NCI-H524 (cell line): Measurements from ENCODE around the gene CCL23.
"Not testable (repeated sequence)": the region's sequence is repeated elsewhere in the genome, so short reads cannot be mapped to it uniquely, and the experiment has no call there.

Experiments used
- DNase-seq, 2 experiments: peaks; one replicate each; lab custom pipeline; 2025; lab: John Stamatoyannopoulos, UW

CCL23 gene, protein sequence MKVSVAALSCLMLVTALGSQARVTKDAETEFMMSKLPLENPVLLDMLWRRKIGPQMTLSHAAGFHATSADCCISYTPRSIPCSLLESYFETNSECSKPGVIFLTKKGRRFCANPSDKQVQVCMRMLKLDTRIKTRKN

DNA sequence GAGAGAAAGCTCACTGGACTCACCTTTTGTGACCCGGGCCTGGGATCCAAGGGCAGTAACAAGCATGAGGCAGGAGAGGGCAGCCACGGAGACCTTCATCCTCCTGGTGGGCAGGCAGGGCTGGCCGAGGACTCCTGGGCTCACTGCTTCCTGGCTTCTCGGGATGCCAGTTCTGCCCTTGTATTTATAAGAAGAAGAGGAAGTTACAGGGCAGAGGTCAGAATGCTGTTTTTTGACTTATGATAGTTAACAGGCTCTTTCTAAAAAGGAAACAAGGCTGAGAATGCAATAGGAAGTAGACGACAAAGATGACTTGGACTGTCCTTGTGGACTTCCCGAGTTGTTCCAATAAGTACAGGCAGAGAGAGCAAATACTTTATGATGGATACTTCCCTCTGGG is at the start of gene CCL23:
TSS of gene CCL23 (minus strand) at position 174 of the 400 bp plus-strand sequence. CDS start at position 99, 75 bp downstream.
- no peak for DNase-seq

DNA sequence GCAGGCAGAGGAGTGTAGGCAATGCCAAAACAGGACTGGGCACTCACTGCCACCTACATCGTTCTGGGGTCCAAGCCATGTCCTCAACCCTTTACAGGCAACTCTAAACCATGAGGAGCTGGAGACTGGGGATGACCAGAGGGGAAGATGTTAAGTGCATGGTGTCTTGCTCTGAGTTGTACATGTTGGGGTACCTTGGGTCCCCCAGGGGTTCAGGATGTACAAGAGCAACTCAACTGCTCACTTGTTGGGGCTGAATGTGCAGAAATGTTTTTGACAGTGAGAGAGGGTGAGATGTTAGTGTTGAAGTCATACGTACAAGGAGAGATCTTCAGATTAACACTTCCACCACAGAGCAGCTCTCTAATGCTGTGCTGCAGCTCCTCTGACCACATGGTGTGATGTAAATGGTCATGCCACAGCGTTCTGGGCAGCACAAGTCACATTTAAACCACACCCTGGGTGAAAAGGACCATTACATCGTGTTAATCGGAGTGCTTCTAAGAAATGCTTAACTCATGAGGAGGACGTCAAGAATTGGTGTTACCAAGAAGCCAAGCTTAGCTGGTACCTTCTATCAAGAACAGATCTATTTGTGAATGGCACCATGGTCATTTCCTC is 48.7 kb upstream of the CCL23 start:
- no peak for DNase-seq

DNA sequence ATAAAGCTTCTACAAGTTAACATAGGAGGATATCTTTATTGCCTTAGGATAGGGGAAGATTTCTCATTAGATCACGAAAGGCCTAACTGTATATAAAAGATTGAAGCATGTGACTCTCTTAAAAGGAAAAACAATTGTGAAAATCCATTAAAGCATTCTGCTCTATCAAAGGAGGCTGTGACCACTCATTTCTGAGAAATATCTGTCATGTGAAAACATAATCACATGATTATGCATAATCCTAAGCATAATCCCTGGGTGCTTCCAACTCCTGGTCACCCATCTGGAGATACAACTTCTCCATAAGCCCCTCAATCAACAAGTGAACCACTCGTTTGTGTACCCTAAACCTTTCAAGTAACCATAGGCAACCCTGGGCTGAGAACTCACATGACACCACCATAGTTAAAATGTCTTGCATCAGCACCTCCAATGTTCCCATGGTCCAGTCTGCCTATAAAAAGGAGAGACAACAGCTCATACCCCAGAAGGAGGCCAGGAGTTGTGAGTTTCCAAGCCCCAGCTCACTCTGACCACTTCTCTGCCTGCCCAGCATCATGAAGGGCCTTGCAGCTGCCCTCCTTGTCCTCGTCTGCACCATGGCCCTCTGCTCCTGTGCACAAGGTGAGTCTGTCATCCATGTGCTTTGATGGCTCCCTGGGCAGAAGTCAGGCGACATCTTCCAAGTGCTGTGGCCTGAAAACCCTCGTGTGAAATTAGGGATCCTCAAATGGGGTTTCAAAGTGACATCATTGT is 46.2 kb upstream of the CCL23 start, which contains the start of gene CCL18:
TSS of gene CCL18 (plus strand) at position 487 of the 756 bp plus-strand sequence. CDS start at position 558, 71 bp downstream.
- no peak for DNase-seq

DNA sequence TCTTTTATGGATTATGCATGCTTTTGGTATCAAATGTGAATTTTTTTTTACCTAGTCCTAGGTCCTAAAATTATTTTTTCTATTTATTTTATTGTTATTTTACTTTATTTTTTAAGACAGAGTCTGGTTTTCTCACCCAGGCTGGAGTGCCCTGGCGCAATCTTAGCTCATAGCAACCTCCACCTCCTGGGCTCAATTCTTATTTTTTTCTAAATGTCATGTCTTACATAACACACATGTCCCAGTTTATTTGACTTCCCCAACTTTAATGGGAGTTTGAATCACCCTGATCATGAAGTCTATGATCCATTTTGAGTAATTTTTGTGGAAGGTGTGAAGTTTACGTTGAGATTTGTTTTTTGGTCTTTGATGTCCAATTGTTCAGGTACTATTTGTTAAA is 43.0 kb upstream of the CCL23 start:
- DNase-seq, result no peak

DNA sequence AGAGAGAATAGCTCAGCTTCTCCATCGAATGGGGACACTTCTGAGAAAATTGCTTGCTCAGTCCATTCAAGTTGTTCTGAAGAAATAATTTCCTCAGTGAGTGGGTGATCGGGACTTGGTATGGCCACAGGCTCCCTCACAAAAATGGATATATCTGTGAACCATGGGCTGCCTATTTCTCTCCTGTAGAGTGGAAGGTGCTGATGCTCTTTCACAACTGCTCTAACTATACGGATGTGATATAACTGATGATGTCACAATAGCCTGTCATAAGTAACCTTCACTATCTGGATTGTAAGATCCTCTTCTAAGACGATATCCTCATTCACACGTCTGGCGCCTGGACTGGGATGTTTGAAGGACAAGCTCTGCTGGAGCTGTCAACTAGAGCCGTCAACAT is 41.6 kb upstream of the CCL23 start:
- DNase-seq, result no peak

- no peak for DNase-seq
Measured at GRCh38 chr17:36057911-36058310, 40.1 kb upstream of the CCL23 start.

GRCh38 chr17:36055921-36056520 is 38.2 kb upstream of the CCL23 start:
- DNase-seq, result no peak

GRCh38 chr17:36055171-36055570 is 37.4 kb upstream of the CCL23 start:
- no peak for DNase-seq

DNA sequence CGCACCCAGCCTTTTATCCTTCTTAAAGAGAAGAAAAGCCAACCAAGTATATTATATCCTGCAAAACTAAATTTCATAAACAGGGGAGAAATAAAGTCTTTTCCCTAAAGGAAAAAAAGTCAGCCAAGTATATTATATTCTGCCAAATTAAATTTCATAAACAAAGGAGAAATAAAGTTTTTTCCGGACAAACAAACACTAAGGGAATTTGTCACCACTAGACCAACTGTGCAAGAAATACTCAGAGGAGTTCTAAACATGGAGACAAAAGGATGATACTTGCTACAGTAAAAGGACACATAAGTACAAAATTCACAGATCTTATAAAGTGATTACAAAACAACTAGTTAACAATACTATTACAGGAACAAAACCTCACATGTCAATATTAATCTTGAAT is 31.9 kb upstream of the CCL23 start:
- DNase-seq, result no peak

DNA sequence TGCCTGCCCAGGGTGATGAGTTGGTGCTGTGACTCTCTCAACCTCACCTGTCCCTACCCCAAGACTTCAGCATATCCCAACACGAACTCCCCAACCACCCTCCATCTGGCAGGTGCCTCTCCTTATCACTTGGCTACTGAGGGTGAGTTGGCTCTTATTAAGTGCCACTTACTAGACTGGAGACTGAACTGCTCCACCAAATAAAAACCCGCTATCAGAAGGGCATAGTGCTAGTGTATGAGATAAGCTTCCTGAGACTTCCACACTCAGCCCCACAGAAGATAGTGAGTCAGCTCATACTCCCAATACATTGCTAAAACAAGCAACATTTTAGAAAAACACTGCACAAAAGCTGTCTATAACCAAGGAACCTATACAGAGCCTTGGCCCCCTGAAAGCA is 30.3 kb upstream of the CCL23 start:
- DNase-seq, result no peak

- DNase-seq, result no peak
Measured at GRCh38 chr17:36036235-36036634, 18.5 kb upstream of the CCL23 start.

DNA sequence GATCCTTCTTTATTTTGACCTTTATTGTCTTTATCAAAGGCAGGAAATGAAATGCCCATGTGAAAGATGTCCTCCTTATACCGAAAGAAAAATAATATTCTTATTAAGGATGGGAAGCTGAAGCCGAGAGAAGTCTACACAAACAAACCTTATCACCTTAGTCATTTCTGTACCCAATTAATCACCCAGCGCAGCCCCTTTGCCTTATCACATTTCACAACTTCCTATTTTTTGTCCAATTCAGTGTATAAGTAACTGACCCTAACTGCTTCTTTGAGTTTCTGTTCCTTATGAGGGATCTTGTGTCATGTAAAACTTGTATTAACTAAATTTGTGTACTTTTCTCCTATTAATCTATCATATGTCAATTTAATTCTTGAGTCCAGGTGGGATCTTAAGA is 16.4 kb upstream of the CCL23 start:
- no peak for DNase-seq

- no peak for DNase-seq
Measured at GRCh38 chr17:36030956-36031355, 13.2 kb upstream of the CCL23 start.

DNA sequence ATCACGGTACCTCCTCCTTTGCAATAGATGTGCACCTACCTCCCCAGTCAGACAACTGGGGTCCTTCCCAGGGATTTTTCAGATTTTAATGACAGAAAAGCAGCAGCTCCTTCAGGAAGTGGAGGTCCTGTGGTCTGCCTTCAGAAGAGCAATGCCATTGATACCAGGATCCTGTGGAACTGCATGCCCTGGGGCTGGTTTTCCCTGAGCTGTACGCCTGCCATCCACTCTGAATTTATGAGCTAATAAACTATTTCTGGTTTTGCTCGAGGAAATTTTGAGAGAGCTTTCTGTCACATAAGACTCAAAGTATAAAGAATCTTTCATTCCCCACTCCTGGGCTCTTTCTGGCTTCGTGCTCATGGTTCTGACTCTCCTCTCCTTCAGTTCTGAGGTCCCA is 10.0 kb upstream of the CCL23 start:
- no peak for DNase-seq

- DNase-seq, result no peak
Measured at GRCh38 chr17:36024106-36024869, 6.5 kb upstream of the CCL23 start.

- DNase-seq, result no peak
Measured at GRCh38 chr17:36019423-36019822, 1.7 kb upstream of the CCL23 start.

DNA sequence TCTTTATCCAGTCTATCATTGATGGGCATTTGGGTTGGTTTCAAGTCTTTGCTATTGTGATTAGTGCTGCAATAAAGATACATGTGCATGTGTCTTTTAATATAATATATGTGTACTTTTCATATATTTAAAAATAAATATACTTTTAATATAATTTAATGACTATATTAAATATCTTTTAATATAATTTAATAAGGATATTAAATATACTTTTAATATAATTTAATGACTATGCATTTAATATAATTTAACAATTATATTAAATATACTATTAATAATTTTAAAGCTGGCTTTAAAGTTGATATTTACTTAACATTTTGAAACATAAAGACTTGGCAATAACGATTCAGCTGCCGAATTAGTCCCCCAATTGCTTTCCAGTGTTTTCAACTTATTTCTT is 1.2 kb downstream of the CCL23 start:
- no peak for DNase-seq

GRCh38 chr17:36015895-36016294 is 1.9 kb downstream of the CCL23 start:
- not testable (repeated sequence) for DNase-seq

DNA sequence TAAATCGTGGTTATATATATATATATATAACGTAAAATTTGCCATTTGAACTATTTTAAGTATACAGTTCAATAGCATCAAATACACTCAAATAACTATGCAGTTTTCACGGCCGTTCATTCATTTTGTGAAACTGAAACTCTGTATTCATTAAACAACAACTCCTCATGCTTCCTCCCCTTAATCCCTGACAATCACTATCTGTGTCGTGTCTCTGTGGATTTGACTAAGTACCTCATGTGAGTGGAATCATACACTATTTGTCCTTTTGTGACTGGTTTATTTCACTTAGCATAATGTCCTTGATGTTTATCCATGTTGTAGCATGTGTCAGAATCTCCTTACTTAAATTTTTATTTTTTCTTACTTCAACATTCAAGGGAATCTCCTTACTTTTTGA is 2.8 kb downstream of the CCL23 start:
- DNase-seq, result no peak

DNA sequence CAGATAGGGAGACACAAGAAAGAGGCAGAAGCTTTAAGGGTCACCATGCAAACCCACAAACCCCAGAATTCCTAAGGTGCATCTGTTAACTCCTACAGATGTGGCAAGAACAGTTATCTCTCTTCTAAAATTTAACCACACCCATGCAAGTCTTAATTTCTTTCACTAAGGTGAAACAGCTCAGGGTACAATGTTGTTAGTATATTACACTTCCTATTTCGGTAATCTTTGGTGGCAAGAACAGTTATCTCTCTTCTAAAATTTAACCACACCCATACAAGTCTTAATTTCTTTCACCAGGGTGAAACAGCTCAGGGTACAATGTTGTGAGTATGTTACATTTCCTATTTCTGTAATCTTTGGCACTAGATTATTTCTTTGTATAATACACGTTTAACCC is 6.6 kb downstream of the CCL23 start:
- DNase-seq, result no peak

GRCh38 chr17:36008998-36009665 is 8.6 kb downstream of the CCL23 start:
- DNase-seq, result no peak
